SK-MEL-5 (cell line): ENCODE results near the gene CACNA1B. TPM values are rescaled to one million over a fixed set of nuclear protein-coding genes. Genes with fewer than 3 reads are reported as not detected.
"Not testable (repeated sequence)": the region's sequence is repeated elsewhere in the genome, so short reads cannot be mapped to it uniquely, and the experiment has no call there.

Source experiments
- DNase-seq: peaks from one replicate; pipeline ENCODE4 v3.0.0-alpha.2; 2016; ENCODE audit warnings: low read depth, low spot score
- in situ Hi-C: cut with HindIII; loops from 2 replicates; pipeline ENCODE4 v1.10.0; 2016; ENCODE audit warnings: low sequenced_read_pairs, high pct_unique_total_duplicates, low pct_unique_long_range_greater_than_20kb
- total RNA-seq: library from RNA; depleted of rRNA; stranded (reverse); fragments of >200 nt; shearing (Covaris generic); gene quantifications from 2 replicates; pipeline ENCODE4 v1.2.3, GENCODE V29; 2014

The CACNA1B gene
- total RNA-seq, 1 experiment from 2014 or later = 0.11 TPM

- in situ Hi-C loops = no loop called here
- no peak for DNase-seq
Observed at GRCh38 chr9:138075961-138076649, 198.5 kb downstream of the CACNA1B start.

- DNase-seq = no peak
- in situ Hi-C loops = no loop called here
Observed at GRCh38 chr9:138076650-138077009, 199.0 kb downstream of the CACNA1B start.

- in situ Hi-C loops = no loop called here
- DNase-seq = no peak
Observed at GRCh38 chr9:138077126-138077525, 199.5 kb downstream of the CACNA1B start.

GRCh38 chr9:138077898-138078540, 200.4 kb downstream of the CACNA1B start:
- DNase-seq = no peak
- in situ Hi-C loops = no loop called here

GRCh38 chr9:138078846-138079245, 201.3 kb downstream of the CACNA1B start:
- in situ Hi-C loops = no loop called here
- DNase-seq = no peak

GRCh38 chr9:138080979-138081378, 203.4 kb downstream of the CACNA1B start:
- no peak for DNase-seq
- in situ Hi-C loops = no loop called here

GRCh38 chr9:138082918-138083636, 205.5 kb downstream of the CACNA1B start:
- DNase-seq = no peak
- in situ Hi-C loops = no loop called here

GRCh38 chr9:138083873-138084272, 206.3 kb downstream of the CACNA1B start:
- no peak for DNase-seq
- in situ Hi-C loops = no loop called here

- in situ Hi-C loops = no loop called here
- DNase-seq = no peak
Observed at GRCh38 chr9:138085568-138085967, 208.0 kb downstream of the CACNA1B start.

GRCh38 chr9:138092057-138092456, 214.5 kb downstream of the CACNA1B start:
- in situ Hi-C loops, DNase-seq: not testable (repeated sequence)

- DNase-seq = no peak
- in situ Hi-C loops = no loop called here
Observed at GRCh38 chr9:138094028-138094427, 216.4 kb downstream of the CACNA1B start.

- in situ Hi-C loops = no loop called here
- no peak for DNase-seq
Observed at GRCh38 chr9:138095813-138096518, 218.4 kb downstream of the CACNA1B start.

GRCh38 chr9:138096519-138096845, 218.9 kb downstream of the CACNA1B start:
- DNase-seq = no peak

GRCh38 chr9:138097501-138097991, 220.0 kb downstream of the CACNA1B start:
- no peak for DNase-seq
- in situ Hi-C loops = no loop called here

More at GRCh38 chr9:138096519-138096845, 218.9 kb downstream of the CACNA1B start:
- in situ Hi-C loops = no loop called here

- in situ Hi-C loops = no loop called here
- no peak for DNase-seq
Observed at GRCh38 chr9:138098116-138098907, 220.7 kb downstream of the CACNA1B start.

- DNase-seq = no peak
- in situ Hi-C loops = no loop called here
Observed at GRCh38 chr9:138098908-138099791, 221.6 kb downstream of the CACNA1B start.
